ENCODE data around the gene PLTP. TPM values are rescaled to one million over a fixed set of nuclear protein-coding genes. Genes with fewer than 3 reads are reported as not detected.

Gene PLTP
- total and polyA plus RNA-seq, 2 of the 13 experiments (the other 11 are each of a cell fraction or from before 2014, with no cell fraction given) = 16.9 to 28.6 TPM

DNA sequence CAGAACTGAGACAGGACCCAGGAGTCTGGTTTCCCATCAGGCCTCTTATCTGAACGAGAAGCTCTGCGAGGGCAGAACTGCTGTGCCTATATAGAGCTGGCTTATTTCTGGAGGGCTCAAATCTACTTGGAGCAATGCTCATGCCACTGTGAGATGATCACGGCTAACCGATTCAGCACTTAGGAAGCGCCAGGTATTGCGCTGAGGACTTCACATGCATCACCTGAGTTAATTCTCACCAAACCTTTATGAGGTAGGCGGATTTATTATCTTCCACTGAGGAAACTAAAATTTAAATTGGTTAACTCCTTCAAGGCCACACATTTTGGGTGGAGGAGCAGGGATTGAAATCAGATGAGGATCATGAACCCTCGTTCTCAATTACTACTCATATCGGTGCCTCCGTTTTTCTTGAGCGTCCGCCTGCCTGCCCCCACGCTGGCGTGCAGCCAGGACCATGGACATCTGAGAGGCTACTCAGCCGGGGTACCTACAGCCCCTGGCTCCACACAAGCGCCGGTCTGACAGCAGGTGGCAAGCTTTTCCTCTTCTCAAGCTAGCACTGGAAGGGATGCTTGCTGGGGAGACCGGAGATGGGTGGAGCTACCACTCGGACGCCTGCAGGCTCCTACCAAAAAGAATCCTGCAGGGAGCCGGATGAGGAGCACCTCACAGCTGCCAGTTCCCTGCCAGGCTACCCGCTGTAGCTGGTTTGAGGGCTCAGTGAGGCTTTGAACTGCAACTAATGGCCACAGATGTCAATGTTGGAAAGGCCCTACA, 21.5 kb upstream of the PLTP start (continued):
- TF ChIP-seq DMTF1 (CRISPR knock-in tag; IDR thresholded peaks at IDR 0.05) (no peak; the same call in 1 of the 2 replicates), BRCA1 (CRISPR knock-in tag; IDR thresholded peaks at IDR 0.05) (no peak), NR2F6 (IDR thresholded peaks at IDR 0.05) (0 out of 2 replicates have a peak, but pooled peaks have one; percentile 20), NR2F6 (CRISPR knock-in tag; IDR thresholded peaks at IDR 0.05) (peak; percentile 61), EHMT2 (IDR thresholded peaks at IDR 0.05; ENCODE audit: borderline replicate concordance, low read depth, low read length) (no peak), SNAI1 (CRISPR knock-in tag; IDR thresholded peaks at IDR 0.05; ENCODE audit: borderline replicate concordance) (0 out of 2 replicates have a peak, but pooled peaks have one; percentile 88), ZNF564 (CRISPR knock-in tag; IDR thresholded peaks at IDR 0.05) (0 out of 2 replicates have a peak, but pooled peaks have one; percentile 18), NAIF1 (CRISPR knock-in tag; IDR thresholded peaks at IDR 0.05; ENCODE audit: borderline replicate concordance) (no peak), DNMT3B (CRISPR knock-in tag; conservative IDR thresholded peaks at IDR 0.05) (no peak), ZBTB43 (CRISPR knock-in tag; conservative IDR thresholded peaks at IDR 0.05) (no peak), ZNF501 (CRISPR knock-in tag; IDR thresholded peaks at IDR 0.05) (peak; percentile 0; the same call in 1 of the 2 replicates), MLX (CRISPR knock-in tag; IDR thresholded peaks at IDR 0.05) (no peak), FOXJ3 (CRISPR knock-in tag; IDR thresholded peaks at IDR 0.05; ENCODE audit: borderline replicate concordance) (peak; percentile 54; the same call in 1 of the 2 replicates), ZNF709 (CRISPR knock-in tag; IDR thresholded peaks at IDR 0.05) (0 out of 2 replicates have a peak, but pooled peaks have one; percentile 34), TRIM24 (CRISPR knock-in tag; IDR thresholded peaks at IDR 0.05) (no peak), SMARCC2 (IDR thresholded peaks at IDR 0.05) (no peak), ZNF138 (CRISPR knock-in tag; IDR thresholded peaks at IDR 0.05; ENCODE audit: low read depth) (0 out of 2 replicates have a peak, but pooled peaks have one; percentile 59), ZNF589 (CRISPR knock-in tag; conservative IDR thresholded peaks at IDR 0.05) (0 out of 2 replicates have a peak, but pooled peaks have one; percentile 56), ZNF451 (CRISPR knock-in tag; IDR thresholded peaks at IDR 0.05) (no peak)
- TF ChIP-seq, protein P1, sequence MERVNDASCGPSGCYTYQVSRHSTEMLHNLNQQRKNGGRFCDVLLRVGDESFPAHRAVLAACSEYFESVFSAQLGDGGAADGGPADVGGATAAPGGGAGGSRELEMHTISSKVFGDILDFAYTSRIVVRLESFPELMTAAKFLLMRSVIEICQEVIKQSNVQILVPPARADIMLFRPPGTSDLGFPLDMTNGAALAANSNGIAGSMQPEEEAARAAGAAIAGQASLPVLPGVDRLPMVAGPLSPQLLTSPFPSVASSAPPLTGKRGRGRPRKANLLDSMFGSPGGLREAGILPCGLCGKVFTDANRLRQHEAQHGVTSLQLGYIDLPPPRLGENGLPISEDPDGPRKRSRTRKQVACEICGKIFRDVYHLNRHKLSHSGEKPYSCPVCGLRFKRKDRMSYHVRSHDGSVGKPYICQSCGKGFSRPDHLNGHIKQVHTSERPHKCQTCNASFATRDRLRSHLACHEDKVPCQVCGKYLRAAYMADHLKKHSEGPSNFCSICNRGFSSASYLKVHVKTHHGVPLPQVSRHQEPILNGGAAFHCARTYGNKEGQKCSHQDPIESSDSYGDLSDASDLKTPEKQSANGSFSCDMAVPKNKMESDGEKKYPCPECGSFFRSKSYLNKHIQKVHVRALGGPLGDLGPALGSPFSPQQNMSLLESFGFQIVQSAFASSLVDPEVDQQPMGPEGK (CRISPR knock-in tag; IDR thresholded peaks at IDR 0.05) = peak; percentile 73

All from HepG2 (cell line).